GM12872 (cell line): ENCODE measurements around the gene INPP5A.

Source experiments
- TF ChIP-seq, protein P1 (sequence below): IDR thresholded peaks from 3 replicates; pipeline ENCODE4 v1.5.1; 2011; ENCODE audit warnings: low read depth, mild to moderate bottlenecking, low read length, moderate library complexity; ENCODE audit not compliant: insufficient read depth

INPP5A gene

GRCh38 chr10:132611026-132611910 is 73.7 kb downstream of the INPP5A start:
- TF ChIP-seq, protein P1, sequence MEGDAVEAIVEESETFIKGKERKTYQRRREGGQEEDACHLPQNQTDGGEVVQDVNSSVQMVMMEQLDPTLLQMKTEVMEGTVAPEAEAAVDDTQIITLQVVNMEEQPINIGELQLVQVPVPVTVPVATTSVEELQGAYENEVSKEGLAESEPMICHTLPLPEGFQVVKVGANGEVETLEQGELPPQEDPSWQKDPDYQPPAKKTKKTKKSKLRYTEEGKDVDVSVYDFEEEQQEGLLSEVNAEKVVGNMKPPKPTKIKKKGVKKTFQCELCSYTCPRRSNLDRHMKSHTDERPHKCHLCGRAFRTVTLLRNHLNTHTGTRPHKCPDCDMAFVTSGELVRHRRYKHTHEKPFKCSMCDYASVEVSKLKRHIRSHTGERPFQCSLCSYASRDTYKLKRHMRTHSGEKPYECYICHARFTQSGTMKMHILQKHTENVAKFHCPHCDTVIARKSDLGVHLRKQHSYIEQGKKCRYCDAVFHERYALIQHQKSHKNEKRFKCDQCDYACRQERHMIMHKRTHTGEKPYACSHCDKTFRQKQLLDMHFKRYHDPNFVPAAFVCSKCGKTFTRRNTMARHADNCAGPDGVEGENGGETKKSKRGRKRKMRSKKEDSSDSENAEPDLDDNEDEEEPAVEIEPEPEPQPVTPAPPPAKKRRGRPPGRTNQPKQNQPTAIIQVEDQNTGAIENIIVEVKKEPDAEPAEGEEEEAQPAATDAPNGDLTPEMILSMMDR, result no peak

DNA sequence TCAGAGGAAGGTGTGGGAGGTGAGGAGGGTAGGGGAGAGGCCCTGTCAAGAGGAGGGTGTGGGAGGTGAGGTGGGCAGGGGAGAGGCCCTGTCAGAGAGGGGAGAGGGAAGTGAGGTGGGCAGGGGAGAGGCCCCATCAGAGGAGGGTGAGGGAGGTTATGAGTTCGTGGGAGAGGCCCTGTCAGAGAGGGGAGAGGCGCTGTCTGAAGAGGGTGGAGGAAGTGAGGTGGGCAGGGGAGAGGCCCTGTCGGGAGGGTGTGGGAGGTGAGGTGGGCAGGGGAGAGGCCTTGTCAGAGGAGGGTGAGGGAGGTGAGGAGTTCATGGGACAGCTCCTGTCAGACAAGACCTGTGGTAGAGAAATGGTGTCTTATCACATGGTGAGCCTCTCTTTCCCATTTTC is 74.4 kb downstream of the INPP5A start:
- TF ChIP-seq, protein P1, result no peak

DNA sequence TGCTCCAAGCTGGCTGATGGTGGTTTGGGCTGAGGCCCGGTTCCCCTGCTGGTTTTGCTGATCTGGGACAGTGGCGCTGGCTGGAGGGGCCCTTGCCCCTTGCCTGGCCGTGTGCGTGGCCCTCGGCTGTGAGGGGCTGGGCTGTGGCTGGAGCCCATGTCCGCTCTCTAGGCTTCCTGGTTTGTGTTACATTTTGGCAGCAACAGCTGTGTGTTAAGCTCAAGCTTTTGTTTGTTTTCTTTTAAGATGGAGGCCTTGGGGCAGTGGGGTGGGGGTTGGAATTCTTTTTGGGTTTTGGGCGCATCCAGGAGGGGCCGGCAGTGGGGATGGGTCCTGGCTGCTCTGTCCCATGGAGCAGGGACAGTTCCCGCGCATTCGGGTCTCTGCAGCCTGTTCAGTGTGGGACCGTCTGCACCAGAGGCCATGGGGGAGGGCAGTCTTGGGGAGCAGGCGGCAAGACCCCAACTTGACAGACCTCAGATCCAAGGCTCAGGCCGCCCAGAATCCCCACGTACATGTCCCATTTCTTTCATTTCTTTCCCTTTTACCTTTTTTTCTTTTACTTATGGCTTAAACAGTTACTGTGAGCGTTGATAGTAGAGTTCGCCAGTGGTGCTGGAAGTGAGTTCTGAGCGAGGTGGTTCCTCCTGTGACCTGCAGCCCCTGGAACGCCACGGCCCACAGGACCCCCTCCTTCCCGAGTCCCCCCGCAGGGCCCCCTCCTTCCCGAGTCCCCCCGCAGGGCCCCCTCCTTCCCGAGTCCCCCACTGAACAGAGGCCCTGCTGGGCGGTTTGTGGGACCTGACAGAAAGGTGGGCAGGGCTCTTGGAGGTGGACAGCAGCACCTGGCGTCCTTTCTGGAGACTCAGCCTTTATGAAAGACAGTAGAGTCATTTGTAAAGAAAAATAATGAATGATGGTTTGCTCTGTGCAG is 75.3 kb downstream of the INPP5A start:
- TF ChIP-seq, protein P1, result no peak

DNA sequence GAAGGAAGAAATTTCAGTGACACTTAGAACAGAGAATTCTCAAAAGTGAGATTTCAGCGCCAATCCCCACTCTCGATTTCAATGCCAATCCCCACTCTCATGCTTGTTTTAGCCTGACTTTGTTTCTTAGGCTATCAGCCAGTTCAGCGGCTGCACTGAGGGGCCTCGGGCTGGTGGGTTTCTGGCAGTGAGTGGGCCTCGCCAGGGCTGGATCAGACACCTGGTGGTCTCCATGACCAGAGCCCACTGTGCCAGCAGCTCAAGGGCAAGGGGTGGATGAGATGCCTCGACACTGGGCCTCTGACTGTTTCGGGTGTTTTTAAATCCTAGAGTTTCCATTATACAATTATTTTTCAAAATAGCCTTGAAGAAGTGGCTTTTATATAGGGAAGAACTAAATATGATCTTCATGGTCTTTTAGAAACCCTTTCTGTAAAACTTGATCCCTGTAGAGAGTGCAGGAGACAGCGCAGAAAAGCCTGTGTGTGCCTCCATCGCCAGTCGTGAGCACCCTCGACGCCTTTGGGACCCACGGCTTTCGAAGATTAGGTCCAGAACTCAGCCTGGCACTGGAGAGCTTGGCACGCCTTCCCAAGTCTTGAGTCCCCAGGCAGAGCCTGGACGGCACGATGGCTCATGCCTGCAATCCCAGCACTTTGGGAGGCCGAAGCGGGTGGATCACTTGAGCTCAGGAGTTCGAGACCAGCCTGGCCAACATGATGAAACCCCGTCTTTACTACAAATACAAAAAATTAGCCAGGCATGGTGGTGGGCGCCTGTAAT is 76.2 kb downstream of the INPP5A start:
- TF ChIP-seq, protein P1, result no peak

DNA sequence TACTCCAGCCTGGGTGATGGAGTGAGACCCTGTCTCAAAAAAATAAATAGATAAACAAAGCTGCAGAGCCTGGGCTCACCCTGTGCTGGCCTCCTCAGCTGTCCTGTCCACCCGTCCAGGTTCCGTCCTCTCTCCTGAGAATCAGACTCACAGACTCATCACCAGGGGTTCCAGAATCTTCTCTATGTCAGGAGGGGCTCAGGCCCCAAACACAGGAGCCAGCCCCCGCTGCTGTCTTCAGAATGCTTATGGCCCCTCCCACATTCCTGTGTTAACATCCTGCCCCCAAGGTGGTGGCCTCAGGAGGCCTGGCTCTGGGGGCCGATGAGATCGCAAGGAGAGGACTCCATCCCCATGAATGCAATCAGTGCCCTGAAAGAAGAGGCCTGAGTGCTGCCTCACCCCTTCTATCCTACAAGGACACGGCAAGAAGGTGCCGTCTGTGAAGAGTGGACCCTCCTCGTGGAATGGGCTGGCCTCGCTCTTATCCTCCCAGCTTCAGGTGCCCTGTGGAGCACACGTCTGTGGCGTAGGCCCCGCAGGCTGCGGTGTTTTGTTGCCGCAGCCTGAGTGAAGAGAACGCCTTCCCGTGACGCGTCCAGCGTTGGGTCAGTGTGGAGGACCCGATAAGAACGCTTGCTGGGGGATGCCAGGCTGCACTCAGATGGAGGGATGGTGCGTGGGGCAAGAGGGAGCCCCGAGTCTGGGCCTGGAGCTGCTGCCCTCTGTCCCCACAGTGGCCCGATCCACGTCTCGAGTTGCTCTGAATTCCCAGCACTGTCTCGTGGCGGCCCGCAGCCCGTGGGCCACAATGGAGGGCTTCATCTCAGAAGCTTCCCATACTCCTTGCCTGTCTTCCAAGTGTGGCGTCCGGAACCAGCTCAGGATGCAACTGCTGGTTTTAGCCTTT is 77.1 kb downstream of the INPP5A start:
- TF ChIP-seq, protein P1, result no peak

GRCh38 chr10:132615341-132616169 is 78.0 kb downstream of the INPP5A start:
- TF ChIP-seq, protein P1, result no peak
